ENCODE results near the gene KATNIP. TPM values are rescaled to one million over a fixed set of nuclear protein-coding genes. Genes with fewer than 3 reads are reported as not detected.

KATNIP gene
- polyA plus RNA-seq, 1 donor (not counting 4 experiments of a cell fraction or from before 2014, with no cell fraction given): 19.0 TPM

DNA sequence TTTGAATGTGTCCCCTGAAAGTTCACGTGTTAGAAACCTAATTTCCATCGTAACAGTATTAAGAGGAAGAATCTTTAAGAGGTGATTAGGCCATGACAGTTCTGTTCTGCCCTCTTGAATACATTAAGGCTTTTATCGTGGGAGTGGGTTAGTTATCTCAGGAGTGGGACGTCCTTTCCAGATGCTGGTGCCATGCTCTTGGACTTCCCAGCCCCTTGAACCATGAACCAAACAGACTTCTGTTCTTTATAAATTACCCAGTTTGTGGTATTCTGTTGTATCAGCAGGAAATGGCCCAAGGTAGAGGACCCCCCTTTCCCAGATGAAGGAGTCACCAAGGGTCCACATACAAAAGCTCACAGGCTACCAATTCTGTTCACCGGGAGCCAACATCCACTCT lies 10.3 kb upstream of the KATNIP start:
- Histone ChIP-seq H3K9me1 (ENCODE audit: control insufficient read depth, extremely low read depth, insufficient read depth, low read length) (peaks cover 2% of the 10 kb centered on the region), H3K9ac (ENCODE audit: control insufficient read depth, extremely low read depth, insufficient read depth, low read length) (no peak overlapping the region), H3K27me3 (ENCODE audit: control insufficient read depth, extremely low read depth, insufficient read depth, low read length) (no peaks in the 10 kb centered on the region), H3K27ac (ENCODE audit: control insufficient read depth, insufficient read depth, low read length) (no peak overlapping the region), H3K4me2 (ENCODE audit: control insufficient read depth, extremely low read depth, insufficient read depth, low read depth, low read length) (no peak overlapping the region), H2AFZ (ENCODE audit: control insufficient read depth, low read length) (no peak overlapping the region), H3K36me3 (ENCODE audit: control insufficient read depth in 2 of 2, extremely low read depth in 1 of 2, insufficient read depth in 2 of 2, low read length in 2 of 2) (peaks cover 43 to 53% of the 10 kb centered on the region in 2 experiments), H3K9me3 (ENCODE audit: control insufficient read depth, low read depth, low read length) (no peaks in the 10 kb centered on the region), H3K4me1 (ENCODE audit: control insufficient read depth, extremely low read depth, insufficient read depth, low read length) (no peaks in the 10 kb centered on the region), H4K20me1 (ENCODE audit: control insufficient read depth, extremely low read depth, insufficient read depth, low read length) (no peaks in the 10 kb centered on the region), H3K79me2 (ENCODE audit: control insufficient read depth, insufficient read depth, low read length) (no peaks in the 10 kb centered on the region), H3K4me3 (ENCODE audit: control insufficient read depth in 2 of 3, extremely low read depth in 1 of 3, insufficient read depth in 2 of 3, low read depth in 1 of 3, low read length in 3 of 3) (no peak overlapping the region)
- FAIRE-seq: no peak
- no peak for DNase-seq (ENCODE audit: low read depth, low spot score)
- dilution Hi-C loops (cut with MboI; ENCODE audit: extremely low pct_ligation_motif_present, low sequenced_read_pairs): no loop called here
- no peak for TF ChIP-seq EZH2 (IDR thresholded peaks at IDR 0.05; ENCODE audit: low read length)
- TF ChIP-seq, protein P1, sequence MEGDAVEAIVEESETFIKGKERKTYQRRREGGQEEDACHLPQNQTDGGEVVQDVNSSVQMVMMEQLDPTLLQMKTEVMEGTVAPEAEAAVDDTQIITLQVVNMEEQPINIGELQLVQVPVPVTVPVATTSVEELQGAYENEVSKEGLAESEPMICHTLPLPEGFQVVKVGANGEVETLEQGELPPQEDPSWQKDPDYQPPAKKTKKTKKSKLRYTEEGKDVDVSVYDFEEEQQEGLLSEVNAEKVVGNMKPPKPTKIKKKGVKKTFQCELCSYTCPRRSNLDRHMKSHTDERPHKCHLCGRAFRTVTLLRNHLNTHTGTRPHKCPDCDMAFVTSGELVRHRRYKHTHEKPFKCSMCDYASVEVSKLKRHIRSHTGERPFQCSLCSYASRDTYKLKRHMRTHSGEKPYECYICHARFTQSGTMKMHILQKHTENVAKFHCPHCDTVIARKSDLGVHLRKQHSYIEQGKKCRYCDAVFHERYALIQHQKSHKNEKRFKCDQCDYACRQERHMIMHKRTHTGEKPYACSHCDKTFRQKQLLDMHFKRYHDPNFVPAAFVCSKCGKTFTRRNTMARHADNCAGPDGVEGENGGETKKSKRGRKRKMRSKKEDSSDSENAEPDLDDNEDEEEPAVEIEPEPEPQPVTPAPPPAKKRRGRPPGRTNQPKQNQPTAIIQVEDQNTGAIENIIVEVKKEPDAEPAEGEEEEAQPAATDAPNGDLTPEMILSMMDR (optimal IDR thresholded peaks at IDR 0.05 in 1 of 3, IDR thresholded peaks at IDR 0.05 in 1 of 3, conservative IDR thresholded peaks at IDR 0.05 in 1 of 3; ENCODE audit: extremely low read depth in 1 of 3, insufficient read depth in 2 of 3, low read length in 3 of 3): no peak

- Histone ChIP-seq H3K9ac (ENCODE audit: control insufficient read depth, extremely low read depth, insufficient read depth, low read length) (no peak overlapping the region), H4K20me1 (ENCODE audit: control insufficient read depth, extremely low read depth, insufficient read depth, low read length) (peaks cover 12% of the 10 kb centered on the region), H3K27ac (ENCODE audit: control insufficient read depth, insufficient read depth, low read length) (no peak overlapping the region), H3K4me1 (ENCODE audit: control insufficient read depth, extremely low read depth, insufficient read depth, low read length) (peaks cover 24% of the 10 kb centered on the region), H3K9me3 (ENCODE audit: control insufficient read depth, low read depth, low read length) (no peaks in the 10 kb centered on the region), H3K4me2 (ENCODE audit: control insufficient read depth, extremely low read depth, insufficient read depth, low read depth, low read length) (no peak overlapping the region), H3K4me3 (ENCODE audit: control insufficient read depth in 2 of 3, extremely low read depth in 1 of 3, insufficient read depth in 2 of 3, low read depth in 1 of 3, low read length in 3 of 3) (no peak overlapping the region), H3K27me3 (ENCODE audit: control insufficient read depth, extremely low read depth, insufficient read depth, low read length) (no peaks in the 10 kb centered on the region), H3K9me1 (ENCODE audit: control insufficient read depth, extremely low read depth, insufficient read depth, low read length) (peaks cover 5% of the 10 kb centered on the region), H3K36me3 (ENCODE audit: control insufficient read depth in 2 of 2, extremely low read depth in 1 of 2, insufficient read depth in 2 of 2, low read length in 2 of 2) (peaks cover 34 to 47% of the 10 kb centered on the region in 2 experiments), H2AFZ (ENCODE audit: control insufficient read depth, low read length) (no peak overlapping the region), H3K79me2 (ENCODE audit: control insufficient read depth, insufficient read depth, low read length) (peaks cover 25% of the 10 kb centered on the region)
- TF ChIP-seq, protein P1 (optimal IDR thresholded peaks at IDR 0.05 in 1 of 3, IDR thresholded peaks at IDR 0.05 in 1 of 3, conservative IDR thresholded peaks at IDR 0.05 in 1 of 3; ENCODE audit: extremely low read depth in 1 of 3, insufficient read depth in 2 of 3, low read length in 3 of 3): no peak
- no peak for TF ChIP-seq EZH2 (IDR thresholded peaks at IDR 0.05; ENCODE audit: low read length)
- FAIRE-seq (no peak), DNase-seq (ENCODE audit: low read depth, low spot score) (no peak)
- dilution Hi-C loops (cut with MboI; ENCODE audit: extremely low pct_ligation_motif_present, low sequenced_read_pairs): no loop called here
Observed at GRCh38 chr16:27543801-27544200, 6.1 kb upstream of the KATNIP start.
